HG02623 (cell line): ENCODE data around the gene SELENOI.
"Not testable (repeated sequence)": the region's sequence is repeated elsewhere in the genome, so short reads cannot be mapped to it uniquely, and the experiment has no call there.

Experiments
- ATAC-seq: cut with Tn5 transposase; IDR thresholded peaks from one replicate; pipeline ENCODE4 v1.9.1; 2021; ENCODE audit warnings: moderate library complexity; ENCODE audit not compliant: unreplicated experiment

The SELENOI gene

DNA sequence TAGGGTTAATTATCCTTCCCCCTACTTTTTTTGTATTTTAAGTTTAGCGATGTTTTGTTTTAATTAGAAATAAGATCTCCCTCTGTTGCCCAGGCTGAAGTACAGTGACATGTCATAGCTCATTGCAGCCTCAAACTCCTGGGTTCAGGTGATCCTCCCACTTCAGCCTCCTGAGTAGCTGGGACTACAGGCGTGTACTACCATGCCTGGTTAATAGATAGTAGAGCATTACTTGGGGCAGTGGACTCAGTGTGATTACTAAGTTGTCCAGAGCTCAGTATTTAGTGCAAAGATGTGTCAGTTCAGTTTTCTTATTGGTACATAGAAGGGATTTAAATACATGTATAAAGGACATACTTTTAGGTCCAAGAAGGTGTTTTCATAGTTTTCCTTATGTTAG is 10.2 kb downstream of the SELENOI start:
- no peak for ATAC-seq

GRCh38 chr2:26356771-26357170 is 10.8 kb downstream of the SELENOI start:
- no peak for ATAC-seq

GRCh38 chr2:26359886-26360473 is 14.0 kb downstream of the SELENOI start:
- no peak for ATAC-seq

GRCh38 chr2:26363323-26363722 is 17.4 kb downstream of the SELENOI start:
- no peak for ATAC-seq

GRCh38 chr2:26363958-26364357 is 18.0 kb downstream of the SELENOI start:
- ATAC-seq = no peak

DNA sequence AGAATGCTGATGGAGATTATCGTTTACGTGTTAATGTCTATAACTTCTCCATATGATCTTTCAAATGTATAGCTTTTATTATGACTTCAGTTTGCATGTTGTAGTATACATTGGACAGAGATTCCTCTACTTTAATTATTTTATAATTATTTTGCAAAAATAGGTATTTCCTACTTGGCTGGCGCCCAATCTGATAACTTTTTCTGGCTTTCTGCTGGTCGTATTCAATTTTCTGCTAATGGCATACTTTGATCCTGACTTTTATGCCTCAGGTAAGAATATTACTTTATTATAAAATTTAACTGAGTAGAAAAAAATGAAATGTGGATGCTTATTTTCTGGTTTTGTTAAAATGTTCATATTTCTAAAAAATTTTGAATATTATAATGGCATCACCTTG is 18.7 kb downstream of the SELENOI start:
- no peak for ATAC-seq

- no peak for ATAC-seq
Observed at GRCh38 chr2:26366957-26367356, 21.0 kb downstream of the SELENOI start.

DNA sequence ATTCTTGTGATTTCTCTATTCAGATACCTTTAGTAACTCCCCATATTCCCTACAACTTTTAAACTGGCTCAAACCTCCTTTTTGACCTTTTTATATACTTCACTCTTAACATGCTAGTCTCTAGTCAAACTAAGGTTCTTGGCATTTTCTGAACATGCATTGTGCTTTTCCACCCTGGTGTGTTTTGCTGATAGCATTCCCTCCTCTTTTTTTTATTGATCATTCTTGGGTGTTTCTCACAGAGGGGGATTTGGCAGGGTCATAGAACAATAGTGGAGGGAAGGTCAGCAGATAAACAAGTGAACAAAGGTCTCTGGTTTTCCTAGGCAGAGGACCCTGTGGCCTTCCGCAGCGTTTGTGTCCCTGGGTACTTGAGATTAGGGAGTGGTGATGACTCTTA is 23.7 kb downstream of the SELENOI start:
- not testable (repeated sequence) for ATAC-seq

- ATAC-seq = not testable (repeated sequence)
Observed at GRCh38 chr2:26370909-26371308, 25.0 kb downstream of the SELENOI start.

GRCh38 chr2:26376799-26377198 is 30.9 kb downstream of the SELENOI start:
- ATAC-seq = no peak

GRCh38 chr2:26380281-26380680 is 34.3 kb downstream of the SELENOI start:
- ATAC-seq = no peak

GRCh38 chr2:26382564-26382963 is 36.6 kb downstream of the SELENOI start:
- ATAC-seq = no peak

DNA sequence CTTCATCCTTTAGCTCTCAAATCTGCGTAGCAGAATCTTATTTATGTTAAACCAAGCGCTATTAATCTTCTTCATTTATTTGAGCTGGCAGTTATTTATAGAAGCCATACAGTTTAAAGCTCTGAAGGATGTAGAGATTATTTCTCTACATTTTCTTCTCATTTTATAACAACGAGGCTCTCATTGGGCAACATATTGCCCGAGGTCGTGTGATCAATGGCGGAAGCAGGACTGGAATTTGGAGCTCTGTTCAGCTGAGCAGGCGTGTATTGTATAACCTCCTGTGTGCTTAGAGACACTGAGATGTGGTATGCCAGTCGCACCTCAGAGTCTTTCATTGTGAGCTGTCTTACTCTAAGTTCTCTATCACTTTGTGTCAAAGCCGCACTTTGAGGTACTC is 38.2 kb downstream of the SELENOI start:
- ATAC-seq = no peak

DNA sequence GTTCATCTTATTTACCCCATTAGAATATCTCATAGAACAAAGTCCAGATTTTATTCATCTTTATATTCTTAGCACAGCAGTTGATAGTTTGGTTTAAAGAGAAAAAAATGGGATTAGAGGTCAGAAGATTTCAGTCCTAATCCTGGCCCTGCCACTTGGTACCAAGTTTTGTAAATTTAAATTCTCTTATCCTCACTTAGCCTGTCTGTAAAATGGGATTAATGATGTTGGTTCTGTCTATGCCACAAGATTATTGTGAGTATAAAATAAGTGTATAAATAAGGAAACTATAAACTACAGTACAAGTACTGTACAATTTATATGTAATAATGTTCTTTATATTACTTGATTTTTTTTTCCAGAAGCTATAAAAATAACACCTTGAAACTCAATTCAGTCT is 38.7 kb downstream of the SELENOI start:
- ATAC-seq = no peak

DNA sequence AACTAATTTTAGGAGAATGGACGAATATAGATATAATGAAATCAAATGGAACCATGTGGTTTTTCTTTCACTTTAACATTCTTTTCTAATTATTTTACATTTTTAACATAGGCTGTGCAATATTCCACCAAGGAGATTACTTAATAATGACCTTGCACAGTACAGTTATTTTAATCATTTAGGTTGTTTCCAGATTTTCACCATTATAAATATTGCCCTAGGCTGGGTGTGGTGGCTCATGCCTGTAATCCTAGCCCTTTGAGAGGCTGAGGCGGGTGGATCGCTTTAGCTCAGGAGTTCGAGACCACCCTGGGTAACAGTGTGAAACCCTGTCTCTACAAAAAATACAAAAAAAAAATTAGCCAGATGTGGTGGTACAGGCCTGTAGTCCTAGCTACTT is 41.2 kb downstream of the SELENOI start:
- ATAC-seq = no peak

GRCh38 chr2:26394694-26395093 is 48.8 kb downstream of the SELENOI start:
- ATAC-seq = no peak

- ATAC-seq = no peak
Observed at GRCh38 chr2:26395394-26395793, 49.5 kb downstream of the SELENOI start.

DNA sequence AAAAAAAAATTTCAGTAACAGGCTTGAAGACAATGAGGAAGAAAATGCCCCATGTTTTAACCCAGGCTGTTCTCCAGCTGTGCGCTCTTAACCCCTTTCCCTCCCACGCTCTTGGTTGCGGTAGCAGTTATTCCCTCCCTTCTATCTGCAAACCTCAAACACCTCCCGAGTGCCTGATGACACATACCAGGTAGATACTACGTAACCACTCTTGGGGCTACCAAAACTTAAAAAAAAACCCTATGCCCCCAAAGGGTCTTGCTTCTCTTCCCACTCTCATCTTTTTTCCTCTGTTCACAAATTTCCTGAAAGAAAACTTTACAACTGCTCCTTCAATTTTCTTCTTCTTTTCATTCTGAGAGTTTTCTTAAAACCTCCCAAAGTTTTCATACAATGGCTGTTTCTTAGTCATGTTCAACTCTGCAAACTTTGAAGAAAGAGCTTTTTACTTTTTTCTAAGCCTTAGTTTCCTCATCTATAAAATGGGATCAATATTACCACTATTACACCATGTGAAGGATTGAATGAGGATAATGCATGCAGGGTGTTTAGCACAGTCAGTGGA is 50.9 kb downstream of the SELENOI start:
- no peak for ATAC-seq

- no peak for ATAC-seq
Observed at GRCh38 chr2:26399771-26400376, 53.9 kb downstream of the SELENOI start.

- ATAC-seq = no peak
Observed at GRCh38 chr2:26400723-26401122, 54.8 kb downstream of the SELENOI start.

GRCh38 chr2:26401739-26402541 is 56.0 kb downstream of the SELENOI start, which contains the start of gene DRC1:
Gene DRC1, plus strand, starts transcription at chr2:26401920. Its CDS starts 70 bp downstream, at chr2:26401990.
- no peak for ATAC-seq

- ATAC-seq = no peak
Observed at GRCh38 chr2:26407526-26407925, 61.6 kb downstream of the SELENOI start.
